ENCODE data around the gene C15orf39.

- TF ChIP-seq POLR2A (IDR thresholded peaks at IDR 0.05): no peak
- TF ChIP-seq CTCF (IDR thresholded peaks at IDR 0.05): no peak
- no peak for TF ChIP-seq POLR2AphosphoS5 (IDR thresholded peaks at IDR 0.05)
Observed at GRCh38 chr15:75207618-75208500, 6.2 kb downstream of the C15orf39 start.

All from breast epithelium (tissue), 3 donors.